Smooth muscle cell (in vitro differentiated cells): ENCODE measurements around the gene DBF4. TPM values are rescaled to one million over a fixed set of nuclear protein-coding genes. Genes with fewer than 3 reads are reported as not detected.

ENCODE experiments used
- DNase-seq: peaks from one replicate; lab custom pipeline; 2025; ENCODE audit not compliant: unreplicated experiment; lab: John Stamatoyannopoulos, UW
- H2AFZ ChIP-seq: fragments of 200-600 bp; sonication (generic); 2 replicates; pipeline ENCODE4 v1.6.0; 2016; ENCODE audit warnings: antibody characterized with exemption, low read depth, mild to moderate bottlenecking
- H3F3A ChIP-seq: fragments of 200-600 bp; sonication (generic); 2 replicates; pipeline ENCODE4 v1.6.0; 2017; ENCODE audit warnings: antibody characterized with exemption, low read depth
- H3K27ac ChIP-seq: fragments of 200-600 bp; sonication (generic); 2 replicates; pipeline ENCODE4 v1.5.1; 2016; ENCODE audit warnings: low read depth, mild to moderate bottlenecking
- H3K27me3 ChIP-seq: fragments of 200-600 bp; sonication (generic); 2 replicates; pipeline ENCODE4 v1.6.1; 2016; ENCODE audit warnings: low read depth, mild to moderate bottlenecking
- H3K36me3 ChIP-seq: fragments of 200-600 bp; sonication (generic); 2 replicates; pipeline ENCODE4 v1.5.1; 2016; ENCODE audit warnings: low read depth
- H3K4me1 ChIP-seq: fragments of 200-600 bp; sonication (generic); 2 replicates; pipeline ENCODE4 v1.5.1; 2016; ENCODE audit warnings: low read depth
- H3K4me2 ChIP-seq: fragments of 200-600 bp; sonication (generic); 2 replicates; pipeline ENCODE4 v1.6.0; 2016; ENCODE audit warnings: mild to moderate bottlenecking
- H3K4me3 ChIP-seq: fragments of 200-600 bp; sonication (generic); 2 replicates; pipeline ENCODE4 v1.5.1; 2016; ENCODE audit warnings: mild to moderate bottlenecking
- H3K79me2 ChIP-seq: fragments of 200-600 bp; sonication (generic); 2 replicates; pipeline ENCODE4 v1.6.0; 2016; ENCODE audit warnings: low read depth, mild to moderate bottlenecking
- H3K9ac ChIP-seq: fragments of 200-600 bp; sonication (generic); 2 replicates; pipeline ENCODE4 v1.6.0; 2016; ENCODE audit warnings: low read depth
- H3K9me3 ChIP-seq: fragments of 200-600 bp; sonication (generic); replicated peaks from 2 replicates; pipeline ENCODE4 v1.5.1; 2016; ENCODE audit warnings: low read depth
- H4K20me1 ChIP-seq: fragments of 200-600 bp; sonication (generic); 2 replicates; pipeline ENCODE4 v1.6.0; 2016; ENCODE audit warnings: low read depth
- CTCF ChIP-seq: fragments of 200-600 bp; sonication (generic); IDR thresholded peaks from 2 replicates; pipeline ENCODE4 v1.5.1; 2017; ENCODE audit warnings: borderline replicate concordance, mild to moderate bottlenecking, antibody characterized with exemption; ENCODE audit not compliant: insufficient read depth, poor library complexity, severe bottlenecking
- WGBS: methylation state at CpG from one replicate; pipeline ENCODE4 v1.1.7; 2016; ENCODE audit warnings: low lambda C conversion rate; 5-methylcytosine and 5-hydroxymethylcytosine counted together
- polyA plus RNA-seq: library from polyadenylated mRNA; unstranded; fragments of >200 nt; fragmentation: Nextera tagmentation; extraction: Ambion mirVana; gene quantifications from 2 replicates; pipeline ENCODE4 v1.2.1, GENCODE V29; 2016
- total RNA-seq: library from RNA; depleted of rRNA; stranded (reverse); fragments of >200 nt; gene quantifications from 2 replicates; pipeline ENCODE4 v1.2.3, GENCODE V29; 2014

Gene DBF4
- total and polyA plus RNA-seq, 2 experiments from 2014 or later = 10.7 to 11.0 TPM

- H3K4me3 ChIP-seq = no peak overlapping the region
- WGBS = 93% methylated on average over 4 of the region's 4 CpGs
- H3K4me2 ChIP-seq = no peak overlapping the region
- H2AFZ ChIP-seq = no peak overlapping the region
- no peak for TF ChIP-seq CTCF
- H3K9ac ChIP-seq = no peak overlapping the region
- H3K79me2 ChIP-seq = peaks cover 58% of the 10 kb centered on the region
- peaks cover 10% of the 10 kb centered on the region for H3K36me3 ChIP-seq
- no peak overlapping the region for H3K27ac ChIP-seq
- no peaks in the 10 kb centered on the region for H4K20me1 ChIP-seq
- no peaks in the 10 kb centered on the region for H3F3A ChIP-seq
- H3K27me3 ChIP-seq = no peaks in the 10 kb centered on the region
- no peak for DNase-seq
- H3K4me1 ChIP-seq = peaks cover 13% of the 10 kb centered on the region
- no peaks in the 10 kb centered on the region for H3K9me3 ChIP-seq
These were observed 6.1 kb downstream of the DBF4 start for GRCh38 chr7:87882151-87882937.

GRCh38 chr7:87885018-87885417 is 8.7 kb downstream of the DBF4 start:
- peaks cover 34% of the 10 kb centered on the region for H3K79me2 ChIP-seq
- WGBS = 98% methylated on average over 2 of the region's 2 CpGs
- no peak overlapping the region for H3K9ac ChIP-seq
- TF ChIP-seq CTCF = no peak
- H3K9me3 ChIP-seq = no peaks in the 10 kb centered on the region
- H3K27ac ChIP-seq = no peak overlapping the region
- H4K20me1 ChIP-seq = no peaks in the 10 kb centered on the region
- H3K36me3 ChIP-seq = peaks cover 10% of the 10 kb centered on the region
- no peaks in the 10 kb centered on the region for H3K4me1 ChIP-seq
- no peaks in the 10 kb centered on the region for H3F3A ChIP-seq
- no peaks in the 10 kb centered on the region for H3K27me3 ChIP-seq
- no peak for DNase-seq
- H3K4me2 ChIP-seq = no peak overlapping the region
- H3K4me3 ChIP-seq = no peak overlapping the region
- H2AFZ ChIP-seq = no peak overlapping the region

- H3K4me2 ChIP-seq = no peak overlapping the region
- H4K20me1 ChIP-seq = no peaks in the 10 kb centered on the region
- no peaks in the 10 kb centered on the region for H3K9me3 ChIP-seq
- TF ChIP-seq CTCF = peak; percentile 56
- H2AFZ ChIP-seq = no peak overlapping the region
- no peak for DNase-seq
- H3K36me3 ChIP-seq = peaks cover 10% of the 10 kb centered on the region
- H3K9ac ChIP-seq = no peak overlapping the region
- no peaks in the 10 kb centered on the region for H3K4me1 ChIP-seq
- no peaks in the 10 kb centered on the region for H3K27me3 ChIP-seq
- H3K79me2 ChIP-seq = peaks cover 20% of the 10 kb centered on the region
- no peak overlapping the region for H3K4me3 ChIP-seq
- H3K27ac ChIP-seq = no peak overlapping the region
- no peaks in the 10 kb centered on the region for H3F3A ChIP-seq
These were observed 10.6 kb downstream of the DBF4 start for GRCh38 chr7:87886875-87887274.

- TF ChIP-seq CTCF = no peak
- Histone ChIP-seq H3K27ac (no peak overlapping the region), H3K4me1 (no peaks in the 10 kb centered on the region), H3K9me3 (no peaks in the 10 kb centered on the region), H3K4me3 (no peak overlapping the region), H3K4me2 (no peak overlapping the region), H3K36me3 (no peaks in the 10 kb centered on the region), H4K20me1 (no peaks in the 10 kb centered on the region), H3F3A (no peaks in the 10 kb centered on the region), H3K27me3 (no peaks in the 10 kb centered on the region), H2AFZ (no peak overlapping the region), H3K79me2 (no peaks in the 10 kb centered on the region), H3K9ac (no peak overlapping the region)
- DNase-seq = no peak
- 96% methylated on average over 2 of the region's 2 CpGs for WGBS
These were observed 19.1 kb downstream of the DBF4 start for GRCh38 chr7:87895363-87895762.
